B cell (primary cell): ENCODE data around the gene MAP3K12. TPM values are rescaled to one million over a fixed set of nuclear protein-coding genes. Genes with fewer than 3 reads are reported as not detected.
A peak's percentile ranks its signal among the peaks of the same experiment; 100 is the strongest.

ENCODE experiments used
- ATAC-seq: fragments of 200-7000 bp; cut with Tn5 transposase; one replicate; pipeline ENCODE4 v1.10.0; 2021; ENCODE audit warnings: low read depth, mild to moderate bottlenecking, moderate number of reproducible peaks, moderate library complexity
- CTCF ChIA-PET: fragments of 350-600 bp; sonication (Branson Sonifier 250); formaldehyde crosslinking; loops from one replicate; lab custom pipeline; 2021; ENCODE audit warnings: antibody characterized with exemption, inconsistent platforms; lab: Charles Lee
- POLR2A ChIA-PET: fragments of 350-600 bp; sonication (Branson Sonifier 250); formaldehyde crosslinking; loops from one replicate; lab custom pipeline; 2021; ENCODE audit warnings: antibody characterized with exemption; lab: Charles Lee
- DNase-seq: peaks from one replicate; pipeline ENCODE4 v3.0.0; 2013
- H2AFZ ChIP-seq: 2 replicates; pipeline ENCODE4 v1.6.1; 2012; ENCODE audit warnings: mild to moderate bottlenecking, low read depth, low read length; ENCODE audit not compliant: insufficient read depth, poor library complexity, severe bottlenecking
- H3K27ac ChIP-seq, 2 donors: 1 replicate in 1 of 2; 2 replicates in 1 of 2; pipeline ENCODE4 v1.5.1; 2012 to 2013; ENCODE audit warnings: low read length in 2 of 2, mild to moderate bottlenecking in 2 of 2, moderate library complexity in 1 of 2
- H3K27me3 ChIP-seq, 4 experiments: fragments of 200-600 bp in 1 of 4; sonication (generic) in 1 of 4; replicated peaks in 1 of 4; 1 replicate in 2 of 4; 2 replicates in 2 of 4; pipeline versions ENCODE4 v1.6.1 to v1.7.0; 2013 to 2016; ENCODE audit warnings: low read length in 3 of 4, mild to moderate bottlenecking in 2 of 4, mixed read lengths in 1 of 4, moderate library complexity in 1 of 4; ENCODE audit not compliant: insufficient read depth in 4 of 4, control insufficient read depth in 3 of 4; ENCODE audit errors: control extremely low read depth in 1 of 4
- H3K36me3 ChIP-seq, 2 experiments: replicated peaks in 1 of 2; 1 replicate in 1 of 2; 2 replicates in 1 of 2; pipeline versions ENCODE4 v1.6.1 to v1.7.1; 2013; ENCODE audit warnings: low read length in 1 of 2; ENCODE audit not compliant: insufficient read depth in 2 of 2, control insufficient read depth in 1 of 2; ENCODE audit errors: control extremely low read depth in 1 of 2, extremely low read depth in 1 of 2
- H3K4me1 ChIP-seq, 2 donors: fragments of 200-600 bp in 1 of 2; sonication (generic) in 1 of 2; 1 replicate in 1 of 2; 2 replicates in 1 of 2; pipeline versions ENCODE4 v1.5.1 to v1.6.1; 2013 to 2017; ENCODE audit warnings: low read length in 2 of 2; ENCODE audit not compliant: control insufficient read depth in 2 of 2, insufficient read depth in 2 of 2
- H3K4me2 ChIP-seq: replicated peaks from 2 replicates; pipeline ENCODE3; 2012; ENCODE audit warnings: mild to moderate bottlenecking, low read depth, low read length; ENCODE audit not compliant: poor library complexity, severe bottlenecking
- H3K4me3 ChIP-seq, 5 experiments: fragments of 200-600 bp in 1 of 5; sonication (generic) in 1 of 5; 1 replicate in 3 of 5; 2 replicates in 2 of 5; pipeline versions ENCODE4 v1.5.1 to v1.7.0; 2011 to 2016; ENCODE audit warnings: low read length in 4 of 5, mild to moderate bottlenecking in 4 of 5, low read depth in 2 of 5, control low read depth in 1 of 5, moderate library complexity in 1 of 5; ENCODE audit not compliant: insufficient read depth in 1 of 5; ENCODE audit errors: control extremely low read depth in 1 of 5, extremely low read depth in 1 of 5
- H3K79me2 ChIP-seq: fragments of 200-600 bp; sonication (generic); one replicate; pipeline ENCODE4 v1.6.0; 2016; ENCODE audit warnings: low read length; ENCODE audit not compliant: control insufficient read depth, insufficient read depth
- H3K9ac ChIP-seq: fragments of 200-600 bp; sonication (generic); 2 replicates; pipeline ENCODE4 v1.6.1; 2017; ENCODE audit warnings: mild to moderate bottlenecking, low read length, moderate library complexity
- H3K9me3 ChIP-seq, 3 donors: one replicate each; pipeline versions ENCODE4 v1.6.1 to v1.7.1; 2013; ENCODE audit warnings: low read length in 2 of 3; ENCODE audit not compliant: control insufficient read depth in 2 of 3, insufficient read depth in 1 of 3; ENCODE audit errors: control extremely low read depth in 1 of 3
- H4K20me1 ChIP-seq: 2 replicates; pipeline ENCODE4 v1.6.0; 2012; ENCODE audit warnings: mild to moderate bottlenecking, low read length; ENCODE audit not compliant: insufficient read depth, control insufficient read depth, poor library complexity, severe bottlenecking
- H3K27ac Mint-ChIP-seq: one replicate; pipeline ENCODE4 v1.8.0; 2021; ENCODE audit warnings: mixed read lengths
- H3K27me3 Mint-ChIP-seq: one replicate; pipeline ENCODE4 v1.8.0; 2021; ENCODE audit warnings: mixed read lengths
- H3K4me1 Mint-ChIP-seq: one replicate; pipeline ENCODE4 v1.8.0; 2021; ENCODE audit warnings: mixed read lengths
- H3K4me3 Mint-ChIP-seq: one replicate; pipeline ENCODE4 v1.8.0; 2021; ENCODE audit warnings: mixed read lengths
- H3K9me3 Mint-ChIP-seq: one replicate; pipeline ENCODE4 v1.8.0; 2022; ENCODE audit warnings: mixed read lengths; ENCODE audit not compliant: insufficient read depth
- EZH2 ChIP-seq: IDR thresholded peaks from 2 replicates; pipeline ENCODE4 v1.6.1; 2012; ENCODE audit warnings: borderline replicate concordance, low read depth, mild to moderate bottlenecking, moderate library complexity, low read length; ENCODE audit not compliant: insufficient read depth, poor library complexity, severe bottlenecking
- WGBS: methylation state at CpG from one replicate; pipeline ENCODE4 v1.1.5; 2013; ENCODE audit warnings: missing lambda C conversion rate; ENCODE audit not compliant: insufficient coverage; 5-methylcytosine and 5-hydroxymethylcytosine counted together
- intact Hi-C: fragments of 100-400 bp; cut with micrococcal nuclease; formaldehyde crosslinking; loops from one replicate; pipeline ENCODE4 v1.10.0; 2022
- polyA plus RNA-seq: library from polyadenylated mRNA; depleted of rRNA; stranded (reverse); fragments of >200 nt; gene quantifications from 2 replicates; pipeline ENCODE4 v1.2.3, GENCODE V29; 2012
- total RNA-seq, 2 donors: library from RNA; stranded (reverse); fragments of 120-200 nt in 1 of 2; gene quantifications; 1 replicate in 1 of 2; 2 replicates in 1 of 2; pipeline versions ENCODE4 v1.2.3 to v1.2.4, GENCODE V29; 2013 to 2022
- TF ChIP-seq, protein P1 (sequence below): fragments of 200-600 bp; IDR thresholded peaks from one replicate; pipeline ENCODE4 v1.8.0; 2022; ENCODE audit warnings: antibody characterized with exemption, mild to moderate bottlenecking

Gene MAP3K12
- total and polyA plus RNA-seq, 2 donors (not counting 1 experiment from before 2014, with no cell fraction given): 15.0 to 17.0 TPM

GRCh38 chr12:53507603-53507885 is 8.3 kb upstream of the MAP3K12 start:
- no peak for TF ChIP-seq EZH2
- TF ChIP-seq, protein P1, sequence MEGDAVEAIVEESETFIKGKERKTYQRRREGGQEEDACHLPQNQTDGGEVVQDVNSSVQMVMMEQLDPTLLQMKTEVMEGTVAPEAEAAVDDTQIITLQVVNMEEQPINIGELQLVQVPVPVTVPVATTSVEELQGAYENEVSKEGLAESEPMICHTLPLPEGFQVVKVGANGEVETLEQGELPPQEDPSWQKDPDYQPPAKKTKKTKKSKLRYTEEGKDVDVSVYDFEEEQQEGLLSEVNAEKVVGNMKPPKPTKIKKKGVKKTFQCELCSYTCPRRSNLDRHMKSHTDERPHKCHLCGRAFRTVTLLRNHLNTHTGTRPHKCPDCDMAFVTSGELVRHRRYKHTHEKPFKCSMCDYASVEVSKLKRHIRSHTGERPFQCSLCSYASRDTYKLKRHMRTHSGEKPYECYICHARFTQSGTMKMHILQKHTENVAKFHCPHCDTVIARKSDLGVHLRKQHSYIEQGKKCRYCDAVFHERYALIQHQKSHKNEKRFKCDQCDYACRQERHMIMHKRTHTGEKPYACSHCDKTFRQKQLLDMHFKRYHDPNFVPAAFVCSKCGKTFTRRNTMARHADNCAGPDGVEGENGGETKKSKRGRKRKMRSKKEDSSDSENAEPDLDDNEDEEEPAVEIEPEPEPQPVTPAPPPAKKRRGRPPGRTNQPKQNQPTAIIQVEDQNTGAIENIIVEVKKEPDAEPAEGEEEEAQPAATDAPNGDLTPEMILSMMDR: no peak
- Mint-ChIP-seq H3K9me3 (no peaks in the 10 kb centered on the region), H3K27ac (no peak overlapping the region), H3K4me3 (no peak overlapping the region), H3K4me1 (peaks cover 10% of the 10 kb centered on the region), H3K27me3 (no peaks in the 10 kb centered on the region)
- DNase-seq: no peak
- no peak for ATAC-seq
- WGBS: 93% methylated on average over 2 of the region's 4 CpGs
- Histone ChIP-seq H4K20me1 (no peaks in the 10 kb centered on the region), H3K9me3 (no peaks in the 10 kb centered on the region), H3K27ac (no peak overlapping the region), H3K4me2 (no peak overlapping the region), H3K79me2 (peaks cover 9% of the 10 kb centered on the region), H2AFZ (no peak overlapping the region), H3K4me3 (no peak overlapping the region), H3K4me1 (peaks cover 6 to 8% of the 10 kb centered on the region in 2 donors), H3K36me3 (peaks cover 0 to 38% of the 10 kb centered on the region in 2 experiments), H3K9ac (no peak overlapping the region), H3K27me3 (no peaks in the 10 kb centered on the region)
- POLR2A ChIA-PET: interaction anchor here (0.6 kb wide), 1 partner anchor 90 kb away, joined by 3 read pairs; no protein-coding TSS in a partner anchor
- CTCF ChIA-PET: interaction anchor here (0.7 to 4.4 kb wide), 11 partner anchors 8 to 209 kb away, joined by 3 to 63 read pairs (median 22); partner anchors contain the start of genes AMHR2, MAP3K12, MYG1 and TARBP2
- intact Hi-C loops: loop anchor here (5.0 kb wide), 1 partner anchor 35 kb away; no protein-coding TSS in a partner anchor

- peaks cover 0 to 33% of the 10 kb centered on the region in 2 experiments for H3K36me3 ChIP-seq
- no peaks in the 10 kb centered on the region for H3K9me3 ChIP-seq
- Mint-ChIP-seq H3K9me3 (no peaks in the 10 kb centered on the region), H3K4me1 (peaks cover 12% of the 10 kb centered on the region), H3K4me3 (no peak within 1 kb of the TSS), H3K27ac (no peak within 1 kb of the TSS), H3K27me3 (no peaks in the 10 kb centered on the region)
- peak within 1 kb of the TSS; percentile 57 for H2AFZ ChIP-seq
- no peak within 1 kb of the TSS for H3K4me3 ChIP-seq
- ATAC-seq: no peak
- no peak within 1 kb of the TSS for H3K27ac ChIP-seq
- CTCF ChIA-PET: interaction anchor here (0.7 to 4.4 kb wide), 5 partner anchors 29 to 162 kb away, joined by 3 to 63 read pairs (median 22); partner anchors contain the start of gene AMHR2
- H4K20me1 ChIP-seq: no peaks in the 10 kb centered on the region
- no peak for TF ChIP-seq EZH2
- TF ChIP-seq, protein P1: no peak
- H3K27me3 ChIP-seq: no peaks in the 10 kb centered on the region
- H3K9ac ChIP-seq: no peak within 1 kb of the TSS
- POLR2A ChIA-PET: no interaction called here
- intact Hi-C loops: loop anchor here (5.0 kb wide), 1 partner anchor 35 kb away; no protein-coding TSS in a partner anchor
- no peak for DNase-seq
- H3K79me2 ChIP-seq: peaks cover 14% of the 10 kb centered on the region
- H3K4me2 ChIP-seq: no peak within 1 kb of the TSS
- 94% methylated on average over 9 of the region's 9 CpGs for WGBS
- peaks cover 8 to 10% of the 10 kb centered on the region in 2 donors for H3K4me1 ChIP-seq
Measured at GRCh38 chr12:53506881-53507602, 7.8 kb upstream of the MAP3K12 start, which contains the start of gene NPFF. Gene NPFF, minus strand, starts transcription at chr12:53507484. Its CDS starts 10 bp downstream, at chr12:53507474.
